HEK293T (cell line): Measurements from ENCODE around the gene AOPEP.
A peak's percentile ranks its signal among the peaks of the same experiment; 100 is the strongest.

ENCODE experiments used
- CTCF ChIA-PET: fragments of 350-600 bp; formaldehyde crosslinking; extraction: SDS; loops from one replicate; lab custom pipeline; 2021; ENCODE audit warnings: antibody characterized with exemption, inconsistent platforms; lab: Yijun Ruan, JAX
- POLR2A ChIA-PET: fragments of 350-600 bp; formaldehyde crosslinking; extraction: SDS; loops from one replicate; lab custom pipeline; 2020; ENCODE audit warnings: antibody characterized with exemption, inconsistent platforms; lab: Yijun Ruan, JAX
- DNase-seq: peaks from one replicate; pipeline ENCODE4 v3.0.0; 2012; ENCODE audit warnings: mixed read lengths; ENCODE audit errors: extremely low spot score
- ARNT ChIP-seq: fragments of 450-650 bp; IDR thresholded peaks from 2 replicates; pipeline ENCODE4 v1.6.1; 2017; ENCODE audit warnings: mild to moderate bottlenecking
- BHLHE40 ChIP-seq: fragments of 450-650 bp; IDR thresholded peaks from 2 replicates; pipeline ENCODE4 v1.6.1; 2016; ENCODE audit warnings: mild to moderate bottlenecking, moderate library complexity, borderline replicate concordance
- CTBP1 ChIP-seq: fragments of 450-650 bp; IDR thresholded peaks from 2 replicates; pipeline ENCODE4 v1.6.1; 2016; ENCODE audit warnings: borderline replicate concordance
- ELF4 ChIP-seq: fragments of 450-650 bp; IDR thresholded peaks from 2 replicates; pipeline ENCODE4 v1.6.1; 2017; ENCODE audit warnings: antibody characterized with exemption
- FOXA1 ChIP-seq: fragments of 450-650 bp; IDR thresholded peaks from 2 replicates; pipeline ENCODE4 v1.6.1; 2016; ENCODE audit warnings: mild to moderate bottlenecking
- FOXK2 ChIP-seq: fragments of 450-650 bp; IDR thresholded peaks from 2 replicates; pipeline ENCODE4 v1.6.1; 2016; ENCODE audit warnings: mild to moderate bottlenecking
- FOXM1 ChIP-seq: fragments of 450-650 bp; IDR thresholded peaks from 2 replicates; pipeline ENCODE4 v1.6.1; 2017; ENCODE audit warnings: mild to moderate bottlenecking, borderline replicate concordance
- HDGF ChIP-seq: fragments of 450-650 bp; IDR thresholded peaks from 2 replicates; pipeline ENCODE4 v1.6.1; 2017; ENCODE audit warnings: antibody characterized with exemption, borderline replicate concordance
- L3MBTL2 ChIP-seq: fragments of 450-650 bp; conservative IDR thresholded peaks from 2 replicates; pipeline ENCODE4 v1.6.1; 2016; ENCODE audit warnings: mild to moderate bottlenecking
- LEF1 ChIP-seq: fragments of 450-650 bp; IDR thresholded peaks from 2 replicates; pipeline ENCODE4 v1.6.1; 2017; ENCODE audit warnings: mild to moderate bottlenecking, borderline replicate concordance
- NFRKB ChIP-seq: fragments of 450-650 bp; IDR thresholded peaks from 2 replicates; pipeline ENCODE4 v1.6.1; 2016; ENCODE audit warnings: mild to moderate bottlenecking, moderate library complexity
- PKNOX1 ChIP-seq: fragments of 450-650 bp; IDR thresholded peaks from 2 replicates; pipeline ENCODE4 v1.6.1; 2016
- SP1 ChIP-seq: fragments of 450-650 bp; IDR thresholded peaks from 2 replicates; pipeline ENCODE4 v1.6.1; 2017
- SUZ12 ChIP-seq: fragments of 450-650 bp; IDR thresholded peaks from 2 replicates; pipeline ENCODE4 v1.6.1; 2016; ENCODE audit warnings: mild to moderate bottlenecking
- TARDBP ChIP-seq: fragments of 450-650 bp; IDR thresholded peaks from 2 replicates; pipeline ENCODE4 v1.6.1; 2016
- ZNF384 ChIP-seq: fragments of 450-650 bp; IDR thresholded peaks from 2 replicates; pipeline ENCODE4 v1.6.1; 2016

The AOPEP gene

DNA sequence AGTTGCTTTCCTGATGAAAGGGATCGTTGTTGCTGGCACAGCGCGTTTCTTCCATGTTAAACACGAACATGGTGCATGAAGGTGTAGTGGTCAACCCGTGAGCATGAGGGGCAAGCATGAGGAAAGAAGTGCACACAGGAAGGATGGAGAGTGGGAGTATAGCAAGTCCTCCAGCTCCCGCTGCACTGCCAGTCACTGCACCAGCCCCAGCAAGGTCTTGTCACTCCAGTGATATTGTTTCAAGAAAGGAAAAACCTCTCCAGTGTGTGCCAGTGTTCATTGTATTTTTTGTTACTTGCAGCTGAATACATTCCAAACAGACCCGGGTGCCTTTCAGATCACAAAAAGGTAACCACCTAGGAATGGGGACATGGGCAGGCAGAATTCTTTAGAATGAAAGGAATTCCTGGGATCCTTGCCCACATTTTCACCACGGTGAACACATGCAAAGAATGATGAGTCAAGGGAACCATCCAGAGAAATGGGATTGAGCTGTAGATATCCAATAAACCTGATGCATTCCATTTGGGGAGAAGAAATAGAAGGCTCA is 186.3 kb downstream of the AOPEP start:
- ChIA-PET POLR2A (no interaction called here), CTCF (no interaction called here)
- TF ChIP-seq ELF4 (no peak), CTBP1 (no peak), FOXK2 (no peak), SP1 (no peak), ARNT (no peak), NFRKB (no peak), TARDBP (no peak), SUZ12 (no peak), FOXM1 (no peak)
- DNase-seq, result no peak

- CTCF ChIA-PET, result no interaction called here
- POLR2A ChIA-PET, result no interaction called here
- TF ChIP-seq L3MBTL2 (no peak), TARDBP (no peak), ELF4 (no peak), ZNF384 (no peak), ARNT (no peak)
- no peak for DNase-seq
Observed at GRCh38 chr9:94913550-94913949, 187.1 kb downstream of the AOPEP start.

DNA sequence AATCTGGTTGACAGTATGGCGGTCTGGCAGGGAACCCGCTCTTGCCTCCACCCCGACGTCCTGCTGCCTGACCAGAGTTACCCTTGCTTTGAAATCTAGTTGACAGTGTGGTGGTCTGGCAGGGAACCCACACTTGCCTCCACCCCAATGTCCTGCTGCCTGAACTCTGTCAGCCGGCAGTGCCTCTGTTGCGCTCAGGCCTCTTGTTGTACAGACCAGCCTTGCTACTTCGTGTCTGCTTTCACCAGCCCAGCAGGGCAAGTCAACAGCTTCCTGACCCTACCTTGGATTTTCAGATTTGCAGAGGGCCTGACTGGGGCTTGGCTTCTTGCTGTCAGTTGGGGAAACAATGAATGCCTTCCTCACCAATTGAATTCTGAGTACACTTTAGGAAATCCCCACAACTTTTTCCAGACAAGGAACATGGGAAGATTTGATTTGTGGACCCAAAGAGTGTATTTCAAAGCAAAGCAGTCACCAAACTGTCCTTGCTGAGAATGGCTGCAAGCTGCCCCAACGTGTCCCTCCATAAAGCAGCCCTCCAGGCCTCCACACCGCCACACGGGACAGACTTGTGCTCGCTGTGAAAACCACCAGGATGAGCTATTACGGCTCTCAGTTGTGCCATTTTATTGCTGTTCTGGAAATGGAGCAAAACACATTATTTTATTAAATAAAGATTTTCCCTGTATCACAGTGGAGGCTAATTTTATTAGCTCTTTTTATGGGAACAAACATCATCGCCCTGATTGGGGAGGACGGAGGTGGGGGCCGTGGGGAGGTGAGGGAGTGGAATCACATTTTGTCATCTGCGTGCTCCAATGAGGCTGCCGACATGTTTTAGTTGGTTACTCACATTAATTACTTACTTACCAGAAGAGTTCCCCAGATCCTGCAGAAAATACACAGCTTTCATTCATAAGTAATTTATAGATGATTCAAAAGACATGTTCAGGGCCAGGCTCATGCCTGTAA is 189.3 kb downstream of the AOPEP start:
- DNase-seq, result no peak
- POLR2A ChIA-PET, result no interaction called here
- no peak for TF ChIP-seq SUZ12
- TF ChIP-seq FOXM1, result no peak
- no peak for TF ChIP-seq FOXA1
- TF ChIP-seq NFRKB, result no peak
- no peak for TF ChIP-seq HDGF
- no peak for TF ChIP-seq LEF1
- TF ChIP-seq ELF4, result no peak
- CTCF ChIA-PET, result interaction anchor here (1.1 to 1.3 kb wide), 2 partner anchors 216 to 234 kb away, joined by 3 read pairs; no protein-coding TSS in a partner anchor

GRCh38 chr9:94916956-94917355 is 190.5 kb downstream of the AOPEP start:
- no peak for TF ChIP-seq L3MBTL2
- TF ChIP-seq FOXK2, result no peak
- no peak for TF ChIP-seq TARDBP
- TF ChIP-seq FOXA1, result no peak
- TF ChIP-seq FOXM1, result no peak
- TF ChIP-seq HDGF, result no peak
- TF ChIP-seq SUZ12, result no peak
- TF ChIP-seq BHLHE40, result no peak
- TF ChIP-seq PKNOX1, result no peak
- TF ChIP-seq ELF4, result no peak
- TF ChIP-seq ARNT, result no peak
- no peak for TF ChIP-seq ZNF384
- no peak for TF ChIP-seq CTBP1
- TF ChIP-seq LEF1, result no peak
- ChIA-PET POLR2A (no interaction called here), CTCF (interaction anchor here (0.6 to 1.3 kb wide), 3 partner anchors 52 to 235 kb away, joined by 3 read pairs; no protein-coding TSS in a partner anchor)
- DNase-seq, result no peak

DNA sequence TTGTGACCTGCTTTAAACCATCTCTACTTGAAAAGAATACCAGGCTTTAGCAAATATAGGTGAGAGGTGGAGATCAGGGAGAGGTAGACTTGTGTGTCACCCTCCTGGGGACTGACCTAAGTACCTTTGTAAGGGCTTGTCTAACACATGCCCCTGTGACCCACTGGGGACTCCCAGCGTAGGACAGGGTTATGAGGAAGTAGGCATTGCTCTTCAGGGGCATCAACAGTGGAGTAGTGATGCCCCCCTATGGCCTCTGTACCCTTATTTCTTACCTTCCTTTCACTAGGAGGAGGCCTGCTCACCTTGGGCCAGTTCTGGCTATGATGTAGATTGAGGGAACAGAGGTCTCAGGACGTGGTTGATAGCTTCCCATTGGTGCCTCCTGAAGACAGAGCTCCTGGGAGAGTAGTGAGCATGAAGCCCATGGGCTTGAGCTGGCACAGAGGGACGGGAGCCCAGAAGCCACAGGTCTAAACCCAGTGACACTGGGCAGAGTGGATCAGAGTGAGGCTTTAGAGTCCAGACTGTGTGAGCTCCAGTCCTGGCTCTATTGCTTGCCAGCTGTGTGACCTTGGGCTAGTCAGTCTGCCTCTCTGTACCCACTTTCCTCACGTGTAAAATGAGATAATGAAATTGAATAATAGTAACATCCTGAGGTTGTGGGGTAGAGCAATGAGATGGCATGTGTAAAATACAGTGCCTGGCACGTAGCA is 191.7 kb downstream of the AOPEP start:
- ChIA-PET POLR2A (no interaction called here), CTCF (no interaction called here)
- DNase-seq, result no peak
- no peak for TF ChIP-seq ZNF384
- no peak for TF ChIP-seq L3MBTL2
- no peak for TF ChIP-seq SUZ12
- no peak for TF ChIP-seq LEF1
- no peak for TF ChIP-seq FOXM1
- TF ChIP-seq HDGF, result no peak
- TF ChIP-seq SP1, result no peak
- no peak for TF ChIP-seq PKNOX1
- TF ChIP-seq BHLHE40, result no peak
- TF ChIP-seq ARNT, result no peak
- no peak for TF ChIP-seq ELF4
- TF ChIP-seq FOXA1, result no peak
- TF ChIP-seq TARDBP, result no peak
- TF ChIP-seq CTBP1, result no peak
- no peak for TF ChIP-seq FOXK2

DNA sequence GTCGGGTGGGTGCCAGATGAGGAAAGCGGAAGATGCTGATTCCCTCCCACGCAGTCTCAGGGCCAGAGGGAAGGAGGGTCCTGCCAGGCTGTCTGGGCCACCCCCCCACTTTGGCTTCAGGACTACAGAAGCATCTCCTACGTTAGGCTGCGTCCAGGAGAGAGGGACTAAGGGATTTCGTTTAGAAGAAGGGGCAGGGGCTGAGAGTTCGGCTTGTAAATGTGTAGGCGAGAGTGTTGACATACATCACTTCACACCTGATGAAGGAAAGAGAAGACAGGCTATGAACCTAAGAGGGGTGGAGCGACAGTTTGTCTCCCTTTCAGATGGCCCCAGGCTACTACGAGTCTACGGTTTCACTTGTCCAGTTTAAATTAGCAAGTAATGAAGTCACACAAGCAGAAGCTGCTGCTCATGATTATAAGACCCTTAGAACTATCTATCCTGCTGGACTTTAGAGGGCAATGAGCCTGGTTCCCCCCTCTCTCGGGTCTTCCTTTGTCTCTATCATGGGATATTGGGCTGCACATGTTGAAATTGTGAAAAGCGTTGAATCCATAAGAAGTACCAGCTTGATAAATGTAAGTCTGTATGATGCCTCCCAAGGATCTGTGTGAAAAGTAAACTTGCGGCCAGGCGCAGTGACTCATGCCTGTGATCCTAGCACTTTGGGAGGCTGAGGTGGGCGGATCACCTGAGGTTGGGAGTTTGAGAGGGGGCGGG is 193.0 kb downstream of the AOPEP start:
- POLR2A ChIA-PET, result interaction anchor here (1.0 kb wide), 1 partner anchor 75 kb away, joined by 3 read pairs; no protein-coding TSS in a partner anchor
- CTCF ChIA-PET, result no interaction called here
- DNase-seq, result no peak
- no peak for TF ChIP-seq FOXK2
- peak; percentile 52 for TF ChIP-seq PKNOX1
- TF ChIP-seq ZNF384, result no peak
- no peak for TF ChIP-seq NFRKB
